Nephron (organoid): Measurements from ENCODE around the gene CAD.

ENCODE experiments used
- H3K27ac Mint-ChIP-seq, 3 experiments: 2 replicates each; pipeline ENCODE4 v1.8.0; 2020; ENCODE audit warnings: mixed read lengths in 3 of 3, mild to moderate bottlenecking in 2 of 3, moderate library complexity in 1 of 3
- H3K27me3 Mint-ChIP-seq: 2 replicates; pipeline ENCODE4 v1.8.0; 2021; ENCODE audit warnings: low read depth, mild to moderate bottlenecking, moderate library complexity, mixed read lengths
- H3K36me3 Mint-ChIP-seq: 2 replicates; pipeline ENCODE4 v1.8.0; 2020; ENCODE audit warnings: low read depth, mixed read lengths
- H3K4me1 Mint-ChIP-seq: 2 replicates; pipeline ENCODE4 v1.8.0; 2020; ENCODE audit warnings: mixed read lengths
- H3K4me3 Mint-ChIP-seq, 3 experiments: 2 replicates each; pipeline ENCODE4 v1.8.0; 2020; ENCODE audit warnings: mild to moderate bottlenecking in 3 of 3, mixed read lengths in 3 of 3, moderate library complexity in 2 of 3
- H3K9me3 Mint-ChIP-seq: 2 replicates; pipeline ENCODE4 v1.8.0; 2020; ENCODE audit warnings: mixed read lengths
- CTCF ChIP-seq, 3 experiments: fragments of 200-600 bp; sonication (generic); IDR thresholded peaks; one replicate each; pipeline ENCODE4 v1.5.0; 2021; ENCODE audit warnings: antibody characterized with exemption in 3 of 3; ENCODE audit not compliant: unreplicated experiment in 3 of 3

The CAD gene

GRCh38 chr2:27281442-27281841, 64.3 kb downstream of the CAD start:
- Mint-ChIP-seq H3K9me3 (no peaks in the 10 kb centered on the region), H3K27me3 (peaks cover 32% of the 10 kb centered on the region), H3K4me3 (peak overlapping the region; percentile 67 to 91 (median 81)), H3K27ac (peak overlapping the region; percentile 69 to 95 (median 74)), H3K4me1 (peaks cover 50% of the 10 kb centered on the region), H3K36me3 (no peaks in the 10 kb centered on the region)
- no peak for TF ChIP-seq CTCF (IDR thresholded peaks at IDR 0.05; ENCODE audit: unreplicated experiment in 3 of 3)

DNA sequence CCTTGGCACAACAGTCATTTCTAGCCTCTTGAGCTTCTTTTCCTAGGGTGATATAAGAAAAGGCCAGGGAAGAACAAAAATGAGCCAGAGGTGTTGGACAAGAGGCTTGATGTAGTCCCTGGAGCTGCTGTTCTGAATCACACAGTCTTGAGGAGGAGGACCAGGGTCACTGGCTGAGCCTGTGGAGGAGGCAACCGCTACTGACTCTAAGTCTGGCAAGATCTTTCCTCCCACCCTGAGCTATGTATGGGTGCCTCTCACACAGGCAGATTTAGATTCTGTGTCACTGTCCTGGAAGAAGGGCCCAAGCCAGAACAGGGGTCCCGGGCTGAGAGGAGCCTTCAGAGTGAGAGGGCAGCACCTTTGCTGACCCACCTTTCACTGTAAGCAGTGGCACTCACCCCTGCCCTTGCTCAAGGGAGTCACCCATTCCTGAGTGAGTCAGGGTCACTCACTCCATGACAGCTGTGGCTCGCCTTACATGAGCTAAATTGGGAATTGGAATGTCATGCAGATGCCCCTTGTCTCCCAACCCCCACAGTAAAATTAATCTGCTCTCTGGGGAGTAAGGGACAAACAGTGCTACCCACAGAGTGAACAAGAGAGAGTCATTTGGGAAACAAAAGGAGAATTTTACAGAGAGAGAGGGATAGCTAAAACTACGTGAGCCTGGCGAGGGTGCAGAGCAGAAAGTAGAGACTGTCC, 64.8 kb downstream of the CAD start, which contains the start of gene TRIM54:
TSS of gene TRIM54 (plus strand) at position 575 of the 705 bp plus-strand sequence. CDS start 303 bp downstream, outside the sequence.
- H3K27ac Mint-ChIP-seq, result peak within 1 kb of the TSS; percentile 69 to 95 (median 74)
- H3K27me3 Mint-ChIP-seq, result peaks cover 37% of the 10 kb centered on the region
- no peaks in the 10 kb centered on the region for H3K9me3 Mint-ChIP-seq
- no peak for TF ChIP-seq CTCF (IDR thresholded peaks at IDR 0.05; ENCODE audit: unreplicated experiment in 3 of 3)
- H3K36me3 Mint-ChIP-seq, result no peaks in the 10 kb centered on the region
- H3K4me3 Mint-ChIP-seq, result peak within 1 kb of the TSS; percentile 67 to 91 (median 81)
- peaks cover 52% of the 10 kb centered on the region for H3K4me1 Mint-ChIP-seq

DNA sequence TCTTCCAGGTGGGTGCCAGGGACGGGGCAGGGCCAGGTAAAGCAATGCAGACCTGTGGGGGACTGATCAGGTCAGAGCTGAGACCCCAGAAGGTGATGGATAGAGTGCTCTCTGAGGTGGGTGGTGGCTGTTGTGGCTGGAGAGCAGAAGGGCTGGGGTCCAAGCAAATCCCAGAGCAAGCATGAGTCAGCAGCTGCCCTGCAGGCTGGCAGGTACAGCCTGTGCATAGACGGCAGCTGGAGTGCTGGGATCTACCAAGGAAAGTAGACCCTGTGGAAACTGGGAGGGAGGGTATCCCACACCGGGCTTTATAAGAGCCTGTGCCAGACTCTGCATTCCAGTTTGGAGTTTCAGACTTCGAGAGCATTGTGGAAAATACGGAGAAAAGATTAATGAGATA, 65.7 kb downstream of the CAD start:
- Mint-ChIP-seq H3K27ac (peak overlapping the region; percentile 69 to 95 (median 74)), H3K4me3 (peak overlapping the region; percentile 67 to 91 (median 81)), H3K36me3 (no peaks in the 10 kb centered on the region), H3K4me1 (peaks cover 54% of the 10 kb centered on the region), H3K9me3 (no peaks in the 10 kb centered on the region), H3K27me3 (peaks cover 32% of the 10 kb centered on the region)
- no peak for TF ChIP-seq CTCF (IDR thresholded peaks at IDR 0.05; ENCODE audit: unreplicated experiment in 3 of 3)

- H3K27ac Mint-ChIP-seq, result peak overlapping the region in 1 of 3 experiments; percentile 4
- H3K4me1 Mint-ChIP-seq, result peaks cover 59% of the 10 kb centered on the region
- H3K27me3 Mint-ChIP-seq, result peaks cover 33% of the 10 kb centered on the region
- no peaks in the 10 kb centered on the region for H3K9me3 Mint-ChIP-seq
- TF ChIP-seq CTCF (IDR thresholded peaks at IDR 0.05; ENCODE audit: unreplicated experiment in 3 of 3), result no peak
- peak overlapping the region; percentile 5 to 81 (median 7) for H3K4me3 Mint-ChIP-seq
- H3K36me3 Mint-ChIP-seq, result no peaks in the 10 kb centered on the region
Observed at GRCh38 chr2:27284996-27285395, 67.8 kb downstream of the CAD start.

DNA sequence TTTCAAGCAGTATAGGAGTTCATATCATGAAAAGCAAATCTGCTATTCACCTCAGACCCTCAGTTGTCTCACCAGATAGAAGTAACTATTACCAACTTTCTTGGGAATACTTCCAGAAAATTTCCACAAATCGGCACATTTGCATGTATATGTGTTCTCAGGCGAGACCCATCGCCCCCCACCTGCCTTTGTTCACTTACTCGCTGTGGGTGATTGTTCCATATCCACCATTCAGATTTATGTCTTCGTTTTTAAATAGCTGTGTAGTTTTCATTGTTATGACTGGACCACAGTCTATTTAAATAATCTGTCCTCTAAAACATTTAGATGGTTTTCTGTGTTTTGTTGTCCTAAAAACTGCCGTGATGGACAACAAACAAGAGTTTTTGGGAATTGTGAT, 68.3 kb downstream of the CAD start:
- TF ChIP-seq CTCF (IDR thresholded peaks at IDR 0.05; ENCODE audit: unreplicated experiment in 3 of 3), result no peak
- Mint-ChIP-seq H3K9me3 (no peaks in the 10 kb centered on the region), H3K4me1 (peaks cover 56% of the 10 kb centered on the region), H3K27ac (no peak overlapping the region), H3K27me3 (peaks cover 33% of the 10 kb centered on the region), H3K36me3 (no peaks in the 10 kb centered on the region), H3K4me3 (peak overlapping the region in 2 of 3 experiments; percentile 7 to 81)

GRCh38 chr2:27288610-27289009, 71.4 kb downstream of the CAD start:
- H3K36me3 Mint-ChIP-seq, result no peaks in the 10 kb centered on the region
- peaks cover 38% of the 10 kb centered on the region for H3K4me1 Mint-ChIP-seq
- no peak overlapping the region for H3K27ac Mint-ChIP-seq
- no peak for TF ChIP-seq CTCF (IDR thresholded peaks at IDR 0.05; ENCODE audit: unreplicated experiment in 3 of 3)
- H3K4me3 Mint-ChIP-seq, result no peak overlapping the region
- peaks cover 45% of the 10 kb centered on the region for H3K27me3 Mint-ChIP-seq
- H3K9me3 Mint-ChIP-seq, result no peaks in the 10 kb centered on the region
